BE2C (cell line): ENCODE data around the gene CLSTN2.

ENCODE experiments used
- DNase-seq: peaks from one replicate; pipeline ENCODE4 v3.0.0-alpha.2; 2020
- H3K27me3 ChIP-seq: fragments of 250-450 bp; sonication (Bioruptor Pico); 2 replicates; pipeline ENCODE4 v1.5.1; 2020; ENCODE audit warnings: mild to moderate bottlenecking
- H3K36me3 ChIP-seq: fragments of 250-450 bp; sonication (Bioruptor Pico); 2 replicates; pipeline ENCODE4 v1.5.1; 2020; ENCODE audit warnings: mild to moderate bottlenecking
- H3K4me1 ChIP-seq: fragments of 250-450 bp; sonication (Bioruptor Pico); 2 replicates; pipeline ENCODE4 v1.5.1; 2020
- H3K4me3 ChIP-seq: 2 replicates; pipeline ENCODE4 v1.5.1; 2011; ENCODE audit warnings: low read depth, low read length
- H3K9me3 ChIP-seq: fragments of 250-450 bp; sonication (Bioruptor Pico); 2 replicates; pipeline ENCODE4 v1.5.1; 2020
- TF ChIP-seq, protein P1 (sequence below): IDR thresholded peaks from 2 replicates; pipeline ENCODE4 v1.5.1; 2012; ENCODE audit warnings: mild to moderate bottlenecking, low read depth, low read length

The CLSTN2 gene

DNA sequence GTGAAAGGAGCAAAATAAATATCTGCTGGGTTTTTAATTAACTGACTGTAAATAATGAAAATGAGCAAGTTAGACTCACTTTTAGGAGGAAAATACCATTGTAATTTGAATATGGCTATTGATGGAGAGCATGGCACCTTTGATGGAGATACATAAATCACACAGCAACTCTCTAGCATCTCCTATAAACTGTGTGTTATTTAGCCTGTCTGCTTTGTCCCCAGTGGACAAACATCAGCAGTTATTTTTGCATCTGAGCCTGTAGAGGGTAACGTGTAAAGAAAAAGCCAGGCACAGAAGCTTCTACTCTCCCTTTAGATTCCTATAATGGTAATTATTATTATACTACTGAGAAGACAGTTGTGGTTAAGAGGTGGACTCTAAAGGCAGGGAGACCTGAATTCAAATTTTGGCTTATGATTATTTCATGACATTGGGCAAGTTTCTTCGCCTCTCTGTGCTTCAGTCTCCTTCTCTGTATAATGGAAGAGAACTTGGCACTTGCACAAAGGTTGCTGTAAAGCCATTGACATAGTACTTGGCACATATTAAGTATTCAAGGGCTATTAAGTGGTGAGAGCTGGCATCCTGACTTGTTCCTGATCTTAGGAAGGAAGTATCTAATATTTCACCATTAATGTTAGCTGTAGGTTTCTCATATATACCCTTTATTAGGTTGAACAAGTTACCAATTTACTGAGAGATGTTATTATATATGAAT is 453.4 kb downstream of the CLSTN2 start:
- no peaks in the 10 kb centered on the region for H3K9me3 ChIP-seq
- no peaks in the 10 kb centered on the region for H3K36me3 ChIP-seq
- H3K27me3 ChIP-seq = no peaks in the 10 kb centered on the region
- H3K4me3 ChIP-seq = no peak overlapping the region
- TF ChIP-seq, protein P1, sequence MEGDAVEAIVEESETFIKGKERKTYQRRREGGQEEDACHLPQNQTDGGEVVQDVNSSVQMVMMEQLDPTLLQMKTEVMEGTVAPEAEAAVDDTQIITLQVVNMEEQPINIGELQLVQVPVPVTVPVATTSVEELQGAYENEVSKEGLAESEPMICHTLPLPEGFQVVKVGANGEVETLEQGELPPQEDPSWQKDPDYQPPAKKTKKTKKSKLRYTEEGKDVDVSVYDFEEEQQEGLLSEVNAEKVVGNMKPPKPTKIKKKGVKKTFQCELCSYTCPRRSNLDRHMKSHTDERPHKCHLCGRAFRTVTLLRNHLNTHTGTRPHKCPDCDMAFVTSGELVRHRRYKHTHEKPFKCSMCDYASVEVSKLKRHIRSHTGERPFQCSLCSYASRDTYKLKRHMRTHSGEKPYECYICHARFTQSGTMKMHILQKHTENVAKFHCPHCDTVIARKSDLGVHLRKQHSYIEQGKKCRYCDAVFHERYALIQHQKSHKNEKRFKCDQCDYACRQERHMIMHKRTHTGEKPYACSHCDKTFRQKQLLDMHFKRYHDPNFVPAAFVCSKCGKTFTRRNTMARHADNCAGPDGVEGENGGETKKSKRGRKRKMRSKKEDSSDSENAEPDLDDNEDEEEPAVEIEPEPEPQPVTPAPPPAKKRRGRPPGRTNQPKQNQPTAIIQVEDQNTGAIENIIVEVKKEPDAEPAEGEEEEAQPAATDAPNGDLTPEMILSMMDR = no peak
- DNase-seq = no peak
- no peaks in the 10 kb centered on the region for H3K4me1 ChIP-seq

GRCh38 chr3:140391061-140391460 is 456.1 kb downstream of the CLSTN2 start:
- TF ChIP-seq, protein P1 = no peak
- DNase-seq = no peak

DNA sequence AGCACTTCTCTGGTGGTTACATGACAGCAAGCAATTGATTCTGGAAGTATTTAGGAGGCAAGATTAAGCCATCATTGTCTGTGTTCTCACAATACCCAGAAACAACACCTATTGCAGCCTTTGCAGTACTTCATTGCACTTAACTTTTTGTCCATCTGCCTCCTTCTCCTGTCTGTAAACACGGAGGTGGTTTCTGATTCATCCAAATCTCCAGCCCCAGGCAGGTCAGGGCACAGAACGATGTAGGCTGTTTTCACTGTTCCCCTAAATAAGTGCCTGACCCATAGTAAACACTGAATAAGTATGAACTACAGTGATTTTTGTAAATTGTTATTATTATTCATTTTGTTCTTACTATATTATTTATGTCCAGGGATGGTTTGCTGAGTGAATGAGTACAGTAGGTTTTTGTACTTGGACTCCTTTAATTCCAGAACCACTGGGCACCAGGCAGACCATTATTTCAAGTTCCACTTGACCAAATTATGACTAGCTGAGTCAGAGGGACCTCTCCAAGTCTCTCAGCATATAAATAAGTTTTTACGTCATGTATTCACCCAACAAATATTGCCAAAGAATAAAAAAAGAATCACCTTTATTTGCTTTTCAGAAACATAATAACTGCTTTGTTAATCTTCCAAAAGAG is 459.6 kb downstream of the CLSTN2 start:
- H3K9me3 ChIP-seq = no peaks in the 10 kb centered on the region
- no peaks in the 10 kb centered on the region for H3K4me1 ChIP-seq
- H3K4me3 ChIP-seq = no peak overlapping the region
- TF ChIP-seq, protein P1 = no peak
- H3K27me3 ChIP-seq = no peaks in the 10 kb centered on the region
- no peak for DNase-seq
- no peaks in the 10 kb centered on the region for H3K36me3 ChIP-seq

More at GRCh38 chr3:140391061-140391460, 456.1 kb downstream of the CLSTN2 start:
- no peaks in the 10 kb centered on the region for H3K4me1 ChIP-seq
- H3K27me3 ChIP-seq = no peaks in the 10 kb centered on the region
- no peaks in the 10 kb centered on the region for H3K9me3 ChIP-seq
- H3K36me3 ChIP-seq = no peaks in the 10 kb centered on the region
- no peak overlapping the region for H3K4me3 ChIP-seq

DNA sequence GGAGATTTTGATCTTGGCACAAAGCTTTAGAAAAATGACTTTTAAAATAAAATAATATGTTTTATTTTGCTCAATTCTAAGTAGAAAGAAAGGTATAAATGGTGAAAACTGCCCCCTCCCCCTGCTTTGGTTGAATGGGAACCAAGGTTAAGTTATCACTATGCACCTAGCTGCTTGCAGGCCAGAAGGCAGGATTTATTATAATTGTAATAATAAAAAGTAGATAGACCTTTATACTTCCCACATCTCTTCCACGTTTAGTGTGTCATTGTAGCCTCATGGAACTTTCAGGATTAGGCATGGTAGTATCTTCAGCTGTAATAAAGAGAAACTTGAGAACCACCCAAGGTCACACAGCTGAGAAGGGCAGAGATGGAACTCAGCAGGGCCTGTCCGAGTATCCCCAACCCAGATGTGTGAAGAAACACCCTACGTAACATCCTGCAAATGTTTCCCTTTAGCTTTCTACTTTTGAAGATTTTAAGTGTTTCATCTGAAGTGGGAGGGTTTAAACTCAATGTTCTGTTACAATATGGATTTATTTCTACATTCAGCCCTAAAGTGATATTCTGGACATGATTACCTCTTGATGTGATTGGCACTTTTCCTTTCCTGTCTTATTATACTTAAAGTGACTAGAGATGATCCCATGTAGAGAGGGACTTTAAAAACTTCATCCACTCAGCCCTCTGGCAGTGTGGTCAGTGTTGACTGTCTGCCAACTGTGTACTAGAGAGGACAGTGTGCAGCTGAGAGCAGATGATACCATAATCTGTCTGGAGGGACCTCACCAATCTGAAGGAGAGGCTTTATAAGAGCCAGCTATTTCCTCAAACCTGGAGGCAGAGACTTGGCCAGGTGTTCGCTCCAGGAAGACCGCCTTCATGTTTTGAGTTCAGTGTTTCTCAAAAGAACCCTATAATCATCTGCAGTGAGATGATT is 460.4 kb downstream of the CLSTN2 start:
- no peak for DNase-seq
- no peaks in the 10 kb centered on the region for H3K4me1 ChIP-seq
- no peaks in the 10 kb centered on the region for H3K9me3 ChIP-seq
- no peaks in the 10 kb centered on the region for H3K36me3 ChIP-seq
- TF ChIP-seq, protein P1 = no peak
- H3K27me3 ChIP-seq = no peaks in the 10 kb centered on the region
- H3K4me3 ChIP-seq = no peak overlapping the region

GRCh38 chr3:140396110-140396509 is 461.1 kb downstream of the CLSTN2 start:
- no peak for DNase-seq
- TF ChIP-seq, protein P1 = no peak
- H3K9me3 ChIP-seq = no peaks in the 10 kb centered on the region

More at GRCh38 chr3:140396110-140396509, 461.1 kb downstream of the CLSTN2 start:
- H3K27me3 ChIP-seq = no peaks in the 10 kb centered on the region
- no peaks in the 10 kb centered on the region for H3K4me1 ChIP-seq
- H3K4me3 ChIP-seq = no peak overlapping the region
- H3K36me3 ChIP-seq = no peaks in the 10 kb centered on the region
